ENCODE measurements around the gene FBXO31.
"Not testable (repeated sequence)": the region's sequence is repeated elsewhere in the genome, so short reads cannot be mapped to it uniquely, and the experiment has no call there.

FBXO31 gene

DNA sequence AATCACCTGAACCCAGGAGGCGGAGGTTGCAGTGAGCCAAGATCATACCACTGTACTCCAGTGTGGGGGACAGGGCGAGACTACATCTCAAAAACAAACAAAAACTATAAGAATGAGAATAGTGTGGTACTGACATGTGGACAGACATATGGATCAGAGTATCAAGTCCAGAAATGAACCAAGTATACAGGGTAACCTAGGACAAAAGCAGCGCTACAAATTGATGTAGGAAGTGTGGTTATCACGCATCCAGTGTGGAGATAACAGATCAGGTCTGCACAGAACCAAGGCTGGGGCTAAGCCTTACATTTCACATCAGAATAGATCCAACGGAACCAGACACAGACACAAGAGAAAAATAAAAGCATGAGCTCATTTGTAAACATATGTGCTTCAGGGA, 43.4 kb downstream of the FBXO31 start:
- DNase-seq, result no peak

DNA sequence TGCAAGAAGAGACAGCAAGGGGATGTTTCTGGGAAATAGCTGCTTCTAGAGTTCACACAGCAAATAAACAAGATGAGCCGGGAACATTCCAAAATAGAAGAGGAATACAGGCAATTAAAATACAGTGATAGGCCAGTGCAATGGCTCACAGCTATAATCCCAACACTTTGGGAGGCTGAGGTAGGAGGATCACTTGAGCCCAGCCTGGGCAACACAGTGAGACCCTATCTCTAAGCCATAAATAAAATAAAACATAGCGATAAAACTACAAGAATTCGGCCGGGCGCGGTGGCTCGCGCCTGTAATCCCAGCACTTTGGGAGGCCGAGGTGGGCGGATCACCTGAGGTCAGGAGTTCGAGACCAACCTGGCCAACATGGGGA, 43.9 kb downstream of the FBXO31 start:
- DNase-seq, result not testable (repeated sequence)

DNA sequence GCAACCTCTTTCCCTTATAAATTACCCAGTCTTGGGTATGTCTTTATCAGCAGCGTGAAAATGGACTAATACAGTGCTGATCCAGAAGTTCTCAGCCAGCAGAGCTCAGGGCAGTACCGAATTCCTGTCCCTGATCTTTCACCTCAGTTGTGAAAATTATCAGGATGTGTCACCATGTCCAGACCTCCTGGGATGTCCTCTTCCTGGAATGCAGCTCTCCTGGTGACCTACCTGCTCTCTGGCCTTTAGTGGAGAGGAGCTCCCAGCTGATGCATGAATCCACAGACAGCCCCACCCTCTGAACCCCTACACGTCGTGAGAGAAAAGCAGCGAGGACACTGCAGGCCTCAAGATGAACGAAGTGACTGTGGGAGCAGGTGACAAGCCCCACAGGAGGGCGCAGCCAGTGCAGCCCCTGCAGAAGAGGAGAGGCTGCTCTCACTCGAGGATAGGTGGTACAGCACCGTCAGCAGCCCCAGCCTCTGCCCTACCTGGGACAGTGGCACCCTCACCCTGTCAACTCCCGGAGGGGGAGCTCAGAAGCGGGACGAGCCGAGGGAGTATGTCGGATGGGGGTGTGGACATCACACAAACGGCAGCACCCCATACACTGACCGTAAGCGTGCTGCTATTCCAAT, 44.4 kb downstream of the FBXO31 start:
- DNase-seq, result no peak

DNA sequence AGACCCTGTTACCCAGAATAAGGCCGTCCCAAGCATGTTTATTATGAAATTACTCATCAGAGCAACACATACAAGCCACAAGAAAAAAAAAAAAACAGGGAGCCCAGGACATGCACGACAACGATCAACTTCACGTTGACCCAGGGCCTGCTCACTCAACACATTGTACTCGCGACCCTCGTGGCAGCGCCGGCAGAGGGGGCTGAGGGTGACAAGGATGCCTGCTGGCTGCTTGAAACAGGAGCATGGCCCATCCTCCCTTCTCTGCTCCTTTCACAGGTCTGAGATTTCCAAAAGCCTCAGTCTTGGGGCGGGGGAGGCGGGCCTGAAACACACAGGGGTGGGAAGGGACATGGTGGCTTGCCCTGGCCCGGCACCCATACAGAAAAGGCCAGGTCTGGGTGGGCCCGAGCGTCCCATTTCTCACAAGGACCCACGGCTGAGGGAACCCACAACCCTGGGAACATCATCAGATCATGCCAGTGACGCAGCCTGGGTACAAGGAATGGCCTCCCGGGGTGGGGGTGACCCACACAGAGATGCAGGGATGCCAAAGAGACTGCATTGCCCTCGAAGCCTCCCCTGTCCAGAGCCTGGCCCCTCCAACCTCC, 45.3 kb downstream of the FBXO31 start:
- DNase-seq, result no peak

DNA sequence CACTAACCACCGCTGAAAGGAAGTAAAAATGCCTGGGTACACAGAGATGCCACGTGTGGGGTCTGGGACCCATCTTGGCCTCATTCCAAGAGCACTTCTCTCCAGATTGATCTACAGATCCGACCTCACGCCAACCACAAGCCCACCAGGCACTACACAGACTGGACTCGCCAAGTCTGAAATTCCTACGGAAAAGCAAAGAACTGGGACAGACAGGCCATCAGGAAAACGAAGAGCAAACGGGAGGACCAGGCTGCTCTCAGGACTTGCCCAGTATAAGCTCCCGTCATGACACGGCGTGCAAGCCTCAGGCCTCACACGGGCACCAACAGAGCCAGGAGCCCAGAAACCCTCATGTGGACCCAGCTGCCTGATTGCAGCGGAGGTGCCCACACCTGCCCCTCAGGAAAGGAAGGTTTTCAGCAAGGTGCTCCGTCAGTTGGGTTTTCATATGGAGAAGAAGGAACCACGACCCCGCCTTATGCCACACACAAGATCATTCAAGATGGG, 46.3 kb downstream of the FBXO31 start:
- no peak for DNase-seq

DNA sequence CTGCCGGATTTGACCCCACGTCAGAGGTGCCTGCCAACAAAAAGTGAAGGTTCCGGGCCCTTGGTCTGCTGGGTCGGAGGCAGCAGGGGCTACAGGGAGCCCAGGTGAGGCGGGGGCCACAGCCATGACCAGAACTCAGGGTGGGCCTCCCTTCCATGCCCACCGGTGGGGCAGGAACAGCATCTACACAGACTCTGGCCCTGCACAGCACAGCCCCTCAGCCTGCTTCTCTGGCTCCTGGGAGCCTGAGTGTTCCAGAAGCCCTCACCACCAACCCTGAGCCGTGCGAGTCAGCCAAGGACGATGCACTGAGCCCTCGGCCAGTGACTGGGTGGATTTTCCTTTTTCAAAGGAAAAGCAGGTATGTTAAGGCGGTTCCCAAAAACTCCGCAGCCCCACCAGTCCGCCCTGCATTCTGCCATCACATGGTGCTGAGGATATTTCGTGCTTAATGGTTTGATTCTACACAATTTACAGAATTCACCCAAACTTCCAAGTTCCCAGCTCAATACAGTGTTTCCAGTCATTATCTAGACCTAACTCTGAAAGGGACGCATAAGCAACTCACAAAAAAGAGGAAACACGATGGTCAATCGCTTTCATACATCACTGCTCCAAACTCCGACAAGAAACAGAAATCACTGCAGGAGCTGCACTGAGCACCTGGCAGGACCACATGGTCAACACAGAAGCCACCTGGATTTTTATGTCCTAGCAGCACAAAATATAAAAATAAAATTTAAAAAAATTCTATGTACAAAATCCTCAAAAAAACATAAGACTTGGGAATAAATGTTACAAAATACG, 46.9 kb downstream of the FBXO31 start:
- no peak for DNase-seq

DNA sequence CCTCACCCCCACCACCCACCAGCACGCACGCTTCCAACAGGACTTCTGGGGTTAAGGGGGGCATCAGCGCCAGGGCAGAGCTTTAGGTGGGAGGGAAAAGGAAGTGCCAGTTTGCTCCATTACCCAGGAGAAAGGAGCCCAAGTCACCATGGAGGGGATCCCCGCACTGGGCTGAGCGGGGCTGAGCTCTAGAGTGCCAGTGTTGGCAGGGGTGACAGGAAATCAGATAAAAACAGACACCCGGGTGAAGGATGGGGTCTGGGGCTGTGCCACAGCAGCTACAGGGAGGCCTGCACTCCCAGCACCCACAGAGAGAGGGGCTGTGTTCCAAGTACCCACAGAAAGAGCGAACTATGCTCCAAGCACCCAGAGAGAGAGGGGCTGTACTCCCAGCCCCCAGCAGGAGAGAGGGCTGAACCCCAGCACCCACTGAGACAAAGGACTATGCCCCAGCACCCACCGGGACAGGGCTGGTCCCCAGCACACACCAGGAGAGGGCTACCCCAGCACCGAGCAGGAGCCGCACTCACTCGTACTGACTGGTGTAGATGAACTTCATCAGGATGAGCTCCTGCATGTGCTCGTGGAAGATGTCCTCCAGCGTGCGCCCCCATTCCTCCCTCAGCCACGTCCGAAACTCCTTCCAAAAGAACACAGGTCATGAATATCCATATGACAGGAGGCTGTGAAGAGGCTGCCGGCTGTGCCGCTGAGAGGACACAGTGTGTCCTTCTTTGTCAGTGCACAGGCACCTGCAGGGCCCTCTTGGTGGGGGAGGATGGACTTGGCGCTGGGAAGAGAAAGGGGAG, 47.7 kb downstream of the FBXO31 start:
- DNase-seq, result no peak

DNA sequence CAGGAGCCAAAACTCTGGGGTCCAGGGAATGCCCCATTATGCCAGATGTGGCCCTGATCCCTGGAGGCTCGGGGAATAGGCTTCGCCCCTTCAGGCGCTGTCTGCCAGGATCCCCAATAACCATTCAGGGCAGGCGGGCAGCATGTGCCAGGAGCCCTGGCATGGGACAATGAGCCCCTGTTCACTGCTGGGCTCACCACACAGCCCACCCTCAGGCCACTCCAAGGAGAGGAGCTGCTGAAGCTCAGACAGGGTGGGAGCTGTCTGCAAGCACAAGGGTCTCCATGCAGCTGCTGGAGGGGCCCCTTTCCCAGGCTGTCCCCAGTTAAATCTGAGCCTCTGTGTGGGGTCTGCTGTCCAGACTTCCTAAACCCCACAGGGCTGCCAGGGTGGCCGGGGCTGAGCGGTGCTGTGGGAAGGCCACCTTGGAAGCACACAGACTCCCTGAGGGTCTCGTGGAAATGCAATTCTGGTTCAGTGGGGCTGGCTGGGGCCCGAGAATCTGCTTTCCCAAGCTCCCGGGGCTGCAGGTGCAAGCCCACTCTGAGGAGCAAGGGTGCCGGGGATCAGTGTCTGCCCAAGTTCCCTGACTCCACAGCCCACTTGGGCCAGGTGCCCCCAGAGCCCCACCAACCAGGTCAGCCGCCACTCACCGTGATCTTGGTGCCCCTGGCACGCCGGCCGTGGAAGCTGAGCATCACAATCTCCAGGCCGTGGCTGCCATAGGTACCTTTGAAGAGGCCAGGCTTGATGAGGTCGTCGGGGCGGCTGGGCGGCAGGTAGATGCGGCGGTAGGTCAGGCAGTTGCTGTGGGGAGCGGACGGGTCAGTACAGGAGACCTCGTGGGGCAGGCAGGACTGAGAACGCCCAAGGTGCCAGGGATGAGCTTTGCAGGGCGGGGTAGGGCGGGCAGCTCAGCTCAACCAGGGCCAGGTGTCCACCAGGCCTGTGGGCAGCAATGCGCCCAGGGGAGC, 48.6 kb downstream of the FBXO31 start:
- no peak for DNase-seq

DNA sequence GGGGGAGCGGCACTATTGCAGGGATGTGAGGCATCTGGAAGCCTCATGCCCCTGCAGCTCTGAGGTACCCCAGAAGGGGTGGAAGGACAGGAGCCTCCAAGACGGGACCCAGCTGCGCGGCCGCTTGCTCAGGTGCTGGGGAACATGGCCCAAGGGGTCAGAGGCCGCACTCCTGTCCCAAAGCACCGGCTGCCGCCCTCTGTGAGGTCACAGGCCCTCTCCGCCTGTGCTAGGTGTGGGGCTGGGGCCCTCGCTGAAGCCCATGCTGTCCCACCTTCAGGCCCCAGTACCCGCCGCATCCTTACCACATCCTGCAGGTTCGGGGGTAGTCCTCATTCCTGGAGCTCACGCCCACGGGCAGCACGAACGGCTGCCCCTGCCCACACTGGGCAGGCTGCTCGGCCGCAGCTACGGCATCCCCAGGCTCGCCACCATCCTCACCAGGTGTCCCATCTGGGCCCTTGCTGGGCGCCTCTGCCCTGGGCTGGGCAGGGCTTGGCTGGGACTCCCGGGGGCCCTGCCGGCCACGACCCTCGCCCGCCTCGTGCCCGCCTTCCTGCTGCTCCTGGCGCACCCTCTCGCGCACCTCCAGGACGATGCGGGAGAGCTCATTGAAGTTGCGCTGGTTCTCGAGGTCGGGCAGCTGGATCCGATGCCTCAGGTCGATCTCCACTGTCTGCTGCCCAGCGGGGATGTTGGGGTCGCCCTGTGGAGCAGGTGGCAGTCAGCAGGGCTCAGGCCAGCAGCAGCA, 49.8 kb downstream of the FBXO31 start:
- DNase-seq, result no peak

DNA sequence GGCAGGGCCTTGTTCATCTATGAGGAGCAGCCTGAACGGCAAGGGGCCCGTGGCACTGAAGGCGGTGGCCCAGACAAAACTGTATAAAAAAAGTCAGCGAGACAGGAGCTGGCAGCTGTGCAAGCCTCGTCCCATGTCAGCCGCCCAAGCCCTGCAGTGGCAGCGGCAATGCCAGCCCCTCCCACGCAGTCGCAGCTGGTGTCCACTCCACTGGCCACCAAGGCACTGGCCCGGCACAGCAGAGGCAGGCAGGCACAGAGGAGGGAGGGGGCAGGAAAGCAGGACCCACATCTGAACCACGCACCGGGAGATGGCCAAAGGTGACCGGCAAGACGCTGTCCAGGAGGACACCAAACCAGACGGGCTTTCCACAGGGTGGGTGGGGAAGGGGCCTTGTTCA, 50.5 kb downstream of the FBXO31 start:
- DNase-seq, result no peak

DNA sequence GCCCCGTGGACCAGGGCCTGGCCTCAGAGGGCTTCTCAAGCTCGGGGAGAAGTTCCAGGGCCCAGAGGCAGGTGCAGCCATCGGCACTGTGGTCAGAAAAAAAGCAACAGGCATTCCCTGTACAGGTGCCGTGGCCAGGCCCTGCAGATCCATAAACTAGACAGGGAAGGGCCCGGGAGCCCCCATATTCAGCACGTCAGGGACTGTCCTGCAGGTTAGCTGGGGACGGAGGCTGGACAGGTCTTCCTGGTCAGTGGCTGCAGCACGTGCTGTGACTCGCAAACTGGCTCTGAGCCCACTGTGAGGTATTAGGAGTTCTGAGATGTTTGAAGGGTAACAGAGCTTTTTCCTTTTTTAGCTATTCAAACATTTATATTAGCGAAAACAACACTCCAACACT, 51.4 kb downstream of the FBXO31 start:
- no peak for DNase-seq

DNA sequence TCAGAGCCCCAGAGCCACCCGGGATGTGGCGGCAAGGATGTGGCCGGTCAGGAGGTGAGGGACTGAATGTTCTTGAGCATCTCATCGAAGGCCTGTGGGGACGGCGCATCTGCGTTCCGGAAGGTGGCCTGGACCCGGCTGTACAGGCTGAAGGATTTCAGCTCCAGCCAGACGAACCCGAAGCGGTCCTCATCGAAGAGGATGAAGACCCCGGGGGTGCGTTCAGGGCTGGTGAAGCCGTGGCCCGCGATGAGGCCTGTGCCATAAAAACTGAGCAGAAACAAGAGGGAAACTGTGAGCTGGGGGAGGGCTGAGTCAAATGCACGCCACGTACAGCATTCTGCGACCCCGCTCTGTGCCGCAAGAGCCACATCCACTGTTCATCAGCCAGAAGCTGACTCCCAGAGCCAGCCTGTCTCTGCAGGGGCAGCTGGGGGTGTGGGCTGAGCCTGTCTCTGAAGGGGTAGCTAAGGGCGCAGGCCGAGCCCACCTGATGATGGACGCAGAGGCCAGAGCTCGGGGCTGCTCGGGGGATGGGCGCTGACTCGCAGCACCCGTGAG, 52.3 kb downstream of the FBXO31 start:
- no peak for DNase-seq

DNA sequence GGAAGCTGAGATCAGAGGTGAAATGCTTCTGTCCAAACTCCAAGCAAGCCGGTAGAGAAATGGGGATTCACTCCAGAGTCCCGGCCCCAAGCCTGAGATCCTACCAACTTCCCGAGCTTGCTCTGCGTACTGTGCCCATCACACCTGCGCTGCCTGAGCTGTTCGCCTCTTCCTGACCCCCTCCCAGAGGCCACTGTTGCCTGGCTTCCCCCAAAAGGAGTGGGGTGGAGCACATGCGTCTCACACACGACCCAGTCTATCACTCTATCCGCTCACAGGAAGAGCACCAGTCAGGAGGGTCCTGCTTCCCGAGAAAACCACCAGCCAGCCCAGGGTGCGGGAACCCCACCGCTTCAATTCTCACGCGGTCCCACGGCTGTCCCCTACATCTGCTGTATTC, 52.9 kb downstream of the FBXO31 start:
- no peak for DNase-seq

DNA sequence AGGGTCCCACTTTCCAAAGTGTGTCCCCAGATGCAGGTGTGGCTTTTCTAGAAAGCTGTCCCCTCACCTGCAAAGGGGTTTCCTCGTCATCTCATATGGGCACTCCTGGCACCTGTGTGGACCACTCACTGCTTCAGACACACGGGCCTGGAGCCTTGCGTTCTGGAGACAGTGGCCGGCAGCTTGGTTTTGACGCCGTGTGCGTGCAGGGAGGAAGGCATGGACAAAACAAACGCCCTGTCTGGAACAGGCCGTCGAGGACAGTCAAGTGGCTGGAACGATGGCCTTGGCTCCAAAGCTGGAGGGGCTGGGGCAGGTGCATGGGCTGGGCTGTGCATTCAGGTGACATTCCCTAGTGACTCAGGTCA, 53.3 kb downstream of the FBXO31 start:
- no peak for DNase-seq

DNA sequence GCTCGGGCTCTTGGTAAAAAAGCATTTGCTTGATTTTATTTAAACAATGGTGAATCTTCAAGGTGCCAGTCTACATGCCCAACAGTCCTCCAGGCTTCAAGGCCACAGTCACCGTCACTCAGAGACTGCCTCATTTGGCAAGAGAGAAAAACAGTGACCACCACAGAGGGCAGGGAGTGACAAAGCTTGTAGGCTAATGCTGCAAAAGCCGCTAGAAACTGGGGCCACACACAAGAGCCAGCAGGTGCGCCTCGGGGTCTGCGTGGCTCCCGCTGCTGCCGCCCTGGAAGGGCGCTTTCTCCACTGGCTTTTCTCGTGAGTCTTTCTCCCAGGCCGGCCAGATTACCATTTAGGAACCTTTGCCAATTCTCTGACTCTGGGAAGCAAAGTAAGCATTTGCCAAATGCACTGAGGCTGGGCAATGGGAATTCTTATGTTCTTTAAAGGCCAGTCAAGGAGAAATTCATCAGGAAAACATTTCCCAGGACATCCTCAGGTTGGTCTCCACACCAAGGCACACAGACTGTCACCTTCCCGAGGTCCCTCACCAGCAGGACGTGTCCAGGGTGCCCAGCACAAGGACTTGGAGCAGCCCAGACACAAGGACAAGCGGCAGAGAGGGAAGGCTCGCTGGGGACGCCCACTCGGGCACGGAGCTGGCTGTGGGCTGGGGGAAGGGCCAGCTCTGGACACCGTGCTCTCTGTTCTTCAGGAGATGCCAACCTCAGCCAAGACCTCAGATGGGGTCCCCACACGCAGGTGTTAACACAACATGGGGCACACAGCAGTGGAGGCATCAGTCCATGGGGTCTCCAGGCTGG, 53.9 kb downstream of the FBXO31 start:
- DNase-seq, result no peak

DNA sequence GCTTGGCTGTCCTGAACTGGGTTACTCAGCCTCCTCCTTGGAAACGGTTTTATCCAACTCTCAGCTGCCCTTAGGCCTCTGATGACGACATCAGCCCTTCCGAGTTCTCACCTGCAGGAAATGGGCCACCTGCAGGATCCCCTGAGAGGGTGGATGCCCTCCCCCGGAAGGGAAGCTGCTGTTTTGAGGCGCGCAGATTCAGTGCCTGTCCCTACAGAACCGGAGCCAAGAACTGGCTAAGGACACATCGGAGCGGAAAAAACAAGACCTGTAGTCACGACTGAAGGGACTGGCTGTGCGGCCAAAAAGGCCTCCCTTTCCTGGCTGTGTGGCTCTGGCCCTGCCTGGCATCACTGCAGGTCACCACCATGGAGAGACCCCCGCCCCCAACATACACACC, 54.7 kb downstream of the FBXO31 start:
- no peak for DNase-seq

DNA sequence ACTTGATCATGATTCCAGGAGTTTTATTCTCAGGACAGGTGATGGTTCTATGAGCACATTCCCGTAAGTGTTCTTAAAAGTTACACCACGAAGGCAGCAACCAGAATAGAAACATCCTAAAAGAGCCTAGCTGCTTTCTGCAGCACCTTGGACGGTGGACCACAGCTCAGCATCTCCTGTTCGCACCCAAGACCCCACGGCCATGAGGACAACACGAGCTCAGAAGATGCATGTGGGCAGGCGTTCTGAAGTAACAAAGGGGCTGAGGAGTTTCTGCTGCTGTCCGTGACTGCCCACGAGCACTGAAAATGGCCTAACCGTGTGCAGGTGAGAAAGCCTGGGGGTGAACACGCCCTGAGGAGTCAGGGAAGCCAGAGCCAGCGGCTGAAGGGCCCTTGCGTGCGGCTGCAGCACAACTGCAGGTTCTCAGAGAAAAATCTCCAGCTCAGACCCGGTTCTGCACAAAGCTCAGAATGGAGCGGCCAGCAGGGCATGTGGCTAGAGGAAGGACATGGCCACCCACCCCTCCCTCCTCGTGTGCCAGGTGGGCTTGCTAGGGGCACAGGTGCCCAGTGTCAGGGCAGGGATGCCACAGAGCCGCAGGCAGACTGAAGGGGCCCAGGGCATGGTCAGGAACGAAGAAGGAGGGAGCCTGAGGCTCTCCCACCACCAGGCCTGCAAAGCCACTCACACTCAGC, 55.6 kb downstream of the FBXO31 start:
- no peak for DNase-seq

DNA sequence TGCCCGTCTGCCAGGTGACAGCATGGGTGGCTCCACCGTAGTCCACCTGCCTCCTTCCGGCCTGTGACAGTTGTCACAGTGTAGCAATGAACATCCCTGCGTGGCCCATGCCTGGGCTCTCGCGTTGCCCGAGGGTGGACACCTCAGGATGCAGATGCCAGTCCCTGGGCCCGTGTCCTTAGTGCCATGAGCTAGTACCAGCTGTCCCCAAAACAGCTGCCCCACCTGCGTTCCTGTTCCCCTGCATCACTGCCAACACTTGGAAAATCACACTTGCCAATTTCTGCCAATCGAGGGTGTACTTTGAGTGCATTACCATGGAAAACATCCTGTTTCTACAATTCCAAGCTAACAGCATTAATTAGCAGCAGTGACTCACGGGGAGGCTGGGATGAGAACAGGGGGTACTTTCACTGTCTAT, 57.4 kb downstream of the FBXO31 start:
- DNase-seq, result no peak

DNA sequence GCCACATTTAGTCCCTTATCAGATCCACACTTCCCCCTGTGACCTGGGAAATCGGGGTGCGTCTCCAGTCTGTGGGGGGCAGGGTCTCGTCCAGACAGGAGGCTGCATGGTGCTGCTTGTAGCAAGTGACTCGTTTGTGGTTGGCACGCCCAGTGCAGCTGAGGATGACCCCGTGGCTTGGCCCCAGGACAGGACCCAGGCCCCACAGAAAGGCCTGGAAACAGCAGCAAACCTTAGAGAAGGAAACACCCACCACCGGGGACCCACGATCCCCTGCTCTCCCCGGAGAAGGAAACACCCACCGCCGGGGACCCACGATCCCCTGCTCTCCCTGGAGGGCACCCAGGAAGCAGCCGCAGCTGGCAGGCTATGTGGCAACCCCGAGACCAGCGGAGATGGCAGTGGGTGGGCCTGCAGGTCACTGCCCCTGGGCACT, 58.1 kb downstream of the FBXO31 start:
- no peak for DNase-seq
